Measurements from ENCODE around the gene ACLY.

- no peak for TF ChIP-seq CTCF (IDR thresholded peaks at IDR 0.05)
- TF ChIP-seq POLR2A (IDR thresholded peaks at IDR 0.05): no peak
Observed at GRCh38 chr17:41907185-41907556, 11.6 kb downstream of the ACLY start.
